ENCODE data around the gene LONRF2.

DNA sequence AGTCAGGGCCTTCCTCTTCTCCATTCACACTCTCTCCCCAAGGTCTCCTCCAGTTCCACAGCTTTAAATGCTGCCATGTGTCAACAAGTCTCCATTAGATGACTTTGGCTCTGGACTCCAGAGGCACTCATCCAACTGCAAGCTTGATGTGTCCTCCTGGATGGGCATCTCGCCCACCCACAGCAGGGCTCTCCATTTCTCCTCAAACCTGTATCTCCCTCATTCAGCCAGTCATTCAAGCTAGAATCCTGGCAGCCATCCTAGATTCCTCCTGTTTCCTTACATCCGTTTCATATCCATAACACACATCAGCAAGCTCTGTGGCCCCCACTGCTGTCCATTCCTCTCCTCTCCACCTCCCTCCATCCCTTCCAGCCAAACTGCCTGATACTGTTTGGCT is 91.5 kb downstream of the LONRF2 start:
- TF ChIP-seq, protein P1, sequence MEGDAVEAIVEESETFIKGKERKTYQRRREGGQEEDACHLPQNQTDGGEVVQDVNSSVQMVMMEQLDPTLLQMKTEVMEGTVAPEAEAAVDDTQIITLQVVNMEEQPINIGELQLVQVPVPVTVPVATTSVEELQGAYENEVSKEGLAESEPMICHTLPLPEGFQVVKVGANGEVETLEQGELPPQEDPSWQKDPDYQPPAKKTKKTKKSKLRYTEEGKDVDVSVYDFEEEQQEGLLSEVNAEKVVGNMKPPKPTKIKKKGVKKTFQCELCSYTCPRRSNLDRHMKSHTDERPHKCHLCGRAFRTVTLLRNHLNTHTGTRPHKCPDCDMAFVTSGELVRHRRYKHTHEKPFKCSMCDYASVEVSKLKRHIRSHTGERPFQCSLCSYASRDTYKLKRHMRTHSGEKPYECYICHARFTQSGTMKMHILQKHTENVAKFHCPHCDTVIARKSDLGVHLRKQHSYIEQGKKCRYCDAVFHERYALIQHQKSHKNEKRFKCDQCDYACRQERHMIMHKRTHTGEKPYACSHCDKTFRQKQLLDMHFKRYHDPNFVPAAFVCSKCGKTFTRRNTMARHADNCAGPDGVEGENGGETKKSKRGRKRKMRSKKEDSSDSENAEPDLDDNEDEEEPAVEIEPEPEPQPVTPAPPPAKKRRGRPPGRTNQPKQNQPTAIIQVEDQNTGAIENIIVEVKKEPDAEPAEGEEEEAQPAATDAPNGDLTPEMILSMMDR (IDR thresholded peaks at IDR 0.05): no peak
- TF ChIP-seq POLR2A (IDR thresholded peaks at IDR 0.05): no peak
- no peak for TF ChIP-seq POLR2AphosphoS5 (IDR thresholded peaks at IDR 0.05)

All from breast epithelium (tissue), 3 donors.